ENCODE results near the gene HPX.

Gene HPX

GRCh38 chr11:6440906-6441358, at the start of gene HPX:
Gene HPX (minus strand): TSS chr11:6440987. CDS start chr11:6440963, 24 bp downstream.
- no peak for DNase-seq (ENCODE audit: insufficient read length, low spot score)
- no peak for FAIRE-seq
- no peak for TF ChIP-seq CTCF (IDR thresholded peaks at IDR 0.05; ENCODE audit: insufficient read depth, missing control alignments)

- FAIRE-seq (no peak), DNase-seq (ENCODE audit: insufficient read length, low spot score) (no peak)
- no peak for TF ChIP-seq CTCF (IDR thresholded peaks at IDR 0.05; ENCODE audit: insufficient read depth, missing control alignments)
Observed at GRCh38 chr11:6489306-6489705, 48.5 kb upstream of the HPX start.

GRCh38 chr11:6488821-6489220, 48.0 kb upstream of the HPX start:
- no peak for DNase-seq (ENCODE audit: insufficient read length, low spot score)
- FAIRE-seq, result no peak
- no peak for TF ChIP-seq CTCF (IDR thresholded peaks at IDR 0.05; ENCODE audit: insufficient read depth, missing control alignments)

- no peak for TF ChIP-seq CTCF (IDR thresholded peaks at IDR 0.05; ENCODE audit: insufficient read depth, missing control alignments)
- FAIRE-seq, result no peak
- DNase-seq (ENCODE audit: insufficient read length, low spot score), result no peak
Observed at GRCh38 chr11:6488342-6488741, 47.6 kb upstream of the HPX start.

GRCh38 chr11:6486938-6487337, 46.2 kb upstream of the HPX start:
- FAIRE-seq (no peak), DNase-seq (ENCODE audit: insufficient read length, low spot score) (no peak)
- no peak for TF ChIP-seq CTCF (IDR thresholded peaks at IDR 0.05; ENCODE audit: insufficient read depth, missing control alignments)

GRCh38 chr11:6486256-6486655, 45.5 kb upstream of the HPX start:
- no peak for DNase-seq (ENCODE audit: insufficient read length, low spot score)
- FAIRE-seq, result no peak
- no peak for TF ChIP-seq CTCF (IDR thresholded peaks at IDR 0.05; ENCODE audit: insufficient read depth, missing control alignments)

GRCh38 chr11:6485661-6486060, 44.9 kb upstream of the HPX start:
- no peak for FAIRE-seq
- no peak for DNase-seq (ENCODE audit: insufficient read length, low spot score)
- no peak for TF ChIP-seq CTCF (IDR thresholded peaks at IDR 0.05; ENCODE audit: insufficient read depth, missing control alignments)

Measured in D721Med (cell line).